RPMI8226 (cell line): ENCODE measurements around the gene MPIG6B.
"Not testable (repeated sequence)": the region's sequence is repeated elsewhere in the genome, so short reads cannot be mapped to it uniquely, and the experiment has no call there.

Experiments
- DNase-seq: peaks from one replicate; pipeline ENCODE4 v3.0.0-alpha.2; 2015

The MPIG6B gene

GRCh38 chr6:31701666-31702404 lies 21.3 kb upstream of the MPIG6B start:
- peak; percentile 54 for DNase-seq

GRCh38 chr6:31702405-31702818 lies 20.8 kb upstream of the MPIG6B start:
- no peak for DNase-seq

GRCh38 chr6:31702819-31703716 lies 20.1 kb upstream of the MPIG6B start, which contains the start of gene ABHD16A:
Gene ABHD16A (minus strand): TSS chr6:31703324. CDS start chr6:31703281, 43 bp downstream.
- DNase-seq = peak; percentile 98

DNA sequence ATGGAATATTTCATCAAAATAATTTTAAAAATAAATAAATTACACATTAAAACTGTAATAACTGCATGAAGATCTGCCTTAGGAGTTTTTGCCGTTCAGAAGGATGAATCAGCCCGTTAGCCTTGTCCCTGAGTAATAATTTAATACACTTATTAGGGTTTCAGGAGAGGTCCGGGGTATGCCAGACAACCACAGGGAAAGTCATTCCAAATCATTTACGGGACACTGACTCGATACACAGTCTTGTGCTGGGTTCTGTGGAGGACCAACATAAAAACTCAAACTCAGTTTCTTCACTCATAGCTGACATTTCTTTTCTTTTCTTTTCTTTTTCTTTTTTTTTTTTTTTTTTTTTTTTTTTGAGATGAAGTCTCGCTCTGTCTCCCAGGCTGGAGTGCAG lies 17.2 kb upstream of the MPIG6B start:
- no peak for DNase-seq

GRCh38 chr6:31706599-31706998 lies 16.6 kb upstream of the MPIG6B start, which contains the start of gene LY6G6F:
Gene LY6G6F (plus strand): TSS chr6:31706866. CDS start chr6:31706907, 41 bp downstream.
- no peak for DNase-seq

- no peak for DNase-seq
These were observed 15.5 kb upstream of the MPIG6B start for GRCh38 chr6:31707701-31708100.

DNA sequence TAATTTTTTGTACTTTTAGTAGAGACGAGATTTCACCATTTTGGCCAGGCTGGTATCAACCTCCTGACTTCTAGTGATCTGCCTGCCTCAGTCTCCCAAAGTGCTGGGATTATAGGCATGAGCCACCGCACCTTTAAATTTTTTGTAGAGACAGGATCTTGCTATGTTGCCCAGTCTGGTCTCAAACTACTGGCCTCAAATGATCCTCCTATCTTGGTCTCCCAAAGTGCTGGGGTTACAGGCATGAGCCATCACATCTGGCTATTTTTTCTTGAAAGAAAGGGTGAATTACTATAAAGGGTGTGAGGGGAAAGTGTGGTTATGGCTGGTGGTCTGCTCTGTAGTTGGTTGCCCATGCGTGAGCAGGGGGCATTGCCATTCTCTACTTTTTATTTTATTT lies 14.9 kb upstream of the MPIG6B start:
- DNase-seq = no peak

GRCh38 chr6:31709157-31709556 lies 14.0 kb upstream of the MPIG6B start:
- DNase-seq = not testable (repeated sequence)

DNA sequence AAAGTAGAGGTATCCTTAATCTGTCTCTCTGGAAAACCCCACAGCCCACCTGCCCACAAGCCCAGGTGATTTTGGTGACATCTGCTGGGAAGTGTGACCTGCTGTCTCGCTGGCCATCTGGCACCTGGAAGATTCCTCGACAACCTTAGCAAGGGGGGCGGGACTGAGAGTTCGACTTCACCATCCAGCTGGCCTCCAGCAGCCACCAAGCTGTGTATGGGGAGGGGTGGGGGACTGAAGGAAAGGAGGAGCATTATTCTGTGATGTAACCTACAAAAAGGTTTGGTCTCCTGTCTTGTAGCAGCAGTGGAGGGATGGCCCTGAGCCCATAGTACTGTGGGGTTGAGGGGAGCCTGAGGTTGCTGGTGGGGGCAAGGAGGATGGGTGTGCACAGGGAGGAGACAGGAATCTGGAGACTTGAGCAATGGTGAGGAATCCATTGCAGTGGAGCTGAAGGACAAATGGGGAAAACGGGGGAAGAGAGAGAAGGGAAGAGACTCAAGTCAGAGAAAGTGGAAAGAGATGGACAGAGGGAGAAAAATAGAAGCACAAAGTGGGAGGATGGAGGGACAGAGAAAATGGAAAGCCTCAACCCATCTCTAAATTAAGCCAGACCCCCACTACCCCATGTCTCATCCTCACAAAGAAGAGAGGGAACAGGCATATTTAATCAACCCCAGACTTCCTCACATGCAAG lies 12.5 kb upstream of the MPIG6B start:
- DNase-seq = peak; percentile 76

GRCh38 chr6:31711233-31711632 lies 11.9 kb upstream of the MPIG6B start:
- DNase-seq = no peak

- DNase-seq = peak; percentile 65
These were observed 10.9 kb upstream of the MPIG6B start for GRCh38 chr6:31712296-31712695.

- DNase-seq = no peak
These were observed 9.7 kb upstream of the MPIG6B start for GRCh38 chr6:31713465-31713864.

- DNase-seq = no peak
These were observed 9.0 kb upstream of the MPIG6B start for GRCh38 chr6:31713991-31714684.

DNA sequence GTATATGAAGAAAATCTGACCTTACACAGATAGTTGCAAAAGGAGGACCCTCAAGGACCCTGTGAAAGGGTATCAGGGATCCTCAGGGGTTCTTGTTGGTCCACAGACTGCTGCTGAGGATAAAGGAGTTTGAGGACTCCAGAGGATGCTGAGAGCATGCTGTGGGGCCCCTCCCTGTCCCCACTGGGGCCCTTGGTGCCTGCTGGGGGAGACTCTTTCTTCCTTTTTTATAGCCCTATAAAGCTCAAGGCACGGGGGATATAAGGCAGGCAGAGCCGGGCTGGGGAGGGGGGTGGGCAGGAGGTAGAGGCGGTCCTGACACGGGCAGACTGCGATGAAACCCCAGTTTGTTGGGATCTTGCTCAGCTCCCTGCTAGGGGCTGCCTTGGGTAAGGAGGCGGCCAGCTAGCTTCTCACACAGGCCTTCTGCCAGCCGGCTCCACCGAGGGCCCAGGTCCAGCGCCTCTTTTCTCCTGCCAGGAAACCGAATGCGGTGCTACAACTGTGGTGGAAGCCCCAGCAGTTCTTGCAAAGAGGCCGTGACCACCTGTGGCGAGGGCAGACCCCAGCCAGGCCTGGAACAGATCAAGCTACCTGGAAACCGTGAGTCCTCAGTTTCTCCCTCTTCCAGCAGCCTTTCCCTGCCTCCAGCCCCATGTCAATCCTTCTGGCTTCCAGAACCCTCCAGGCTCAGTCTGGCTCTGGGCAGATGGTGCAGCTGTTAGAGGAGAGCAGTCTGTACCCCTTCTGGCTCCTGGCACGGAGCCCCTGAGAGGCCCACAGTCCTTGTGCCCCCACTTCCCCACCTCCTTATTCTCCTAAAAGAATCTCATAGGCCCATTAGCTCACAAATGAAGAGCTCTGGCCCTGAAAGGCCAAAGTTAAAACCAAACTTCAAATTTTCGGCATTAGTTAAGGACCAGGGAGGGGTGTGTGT lies 7.9 kb upstream of the MPIG6B start, which contains the start of gene LY6G6D:
Gene LY6G6D, plus strand, starts transcription at position 327 of the 937 bp plus-strand sequence. Its CDS starts 8 bp downstream, at position 335.
- no peak for DNase-seq

- DNase-seq = no peak
These were observed 5.5 kb upstream of the MPIG6B start for GRCh38 chr6:31717499-31718222.

- no peak for DNase-seq
These were observed 4.9 kb upstream of the MPIG6B start for GRCh38 chr6:31718265-31718664.

- no peak for DNase-seq
These were observed 4.2 kb upstream of the MPIG6B start for GRCh38 chr6:31719001-31719400.

- no peak for DNase-seq
These were observed 2.9 kb upstream of the MPIG6B start for GRCh38 chr6:31720196-31720770.

DNA sequence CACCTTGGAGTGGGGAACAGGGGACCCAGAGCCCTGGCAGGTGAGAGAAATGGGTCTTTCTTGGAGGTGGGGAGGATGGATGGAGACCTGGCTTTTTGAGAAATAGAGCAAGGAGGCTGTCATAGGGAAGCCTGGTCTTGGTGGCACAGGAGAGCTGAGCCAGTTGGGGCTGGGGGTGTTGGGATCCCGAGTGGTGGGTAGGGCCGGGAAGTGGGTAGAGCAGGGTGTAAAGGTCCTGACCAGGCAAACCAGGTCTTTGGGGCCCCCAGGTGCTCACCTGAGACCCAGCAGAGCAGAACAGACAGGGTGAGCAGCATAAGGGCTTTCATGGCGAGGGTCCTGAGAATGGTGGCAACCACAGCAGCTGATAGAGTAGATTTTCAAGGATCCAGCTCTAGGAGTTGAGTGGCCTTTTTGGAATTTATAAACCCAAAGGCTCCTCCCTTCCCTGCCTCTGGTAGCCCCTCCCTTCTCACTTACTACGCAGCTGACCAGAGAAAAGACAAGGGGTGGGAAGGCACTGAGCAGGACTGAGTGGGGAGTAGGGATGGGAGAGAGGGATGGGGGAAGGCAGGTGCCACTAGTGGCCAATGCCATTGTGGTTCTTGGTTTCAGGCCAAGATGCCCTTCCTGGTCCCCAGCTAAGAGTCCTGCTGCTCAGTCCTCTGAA lies 1.7 kb upstream of the MPIG6B start, which contains the start of gene LY6G6C:
Gene LY6G6C, minus strand, starts transcription at position 396 of the 670 bp plus-strand sequence. Its CDS starts 67 bp downstream, at position 329.
- DNase-seq = no peak
